H1 (cell line): ENCODE results near the gene MATN1. TPM values are rescaled to one million over a fixed set of nuclear protein-coding genes. Genes with fewer than 3 reads are reported as not detected.

Experiments used
- GABPA ChIP-seq: IDR thresholded peaks from 2 replicates; pipeline ENCODE4 v1.6.1; 2011; ENCODE audit warnings: mild to moderate bottlenecking, low read length, moderate library complexity, borderline replicate concordance; ENCODE audit not compliant: insufficient read depth
- HDAC6 ChIP-seq: IDR thresholded peaks from one replicate; pipeline ENCODE4 v1.7.1; 2012; ENCODE audit warnings: low read depth, mild to moderate bottlenecking, inconsistent platforms, low read length, moderate library complexity
- KDM1A ChIP-seq: fragments of 200-600, 300-600 bp; sonication (generic); IDR thresholded peaks from 2 replicates; pipeline ENCODE4 v1.7.1; 2016; ENCODE audit warnings: mild to moderate bottlenecking, low read length, borderline replicate concordance
- PHF8 ChIP-seq: fragments of 200-600 bp; sonication (generic); conservative IDR thresholded peaks from 2 replicates; pipeline ENCODE4 v1.7.1; 2012; ENCODE audit warnings: low read depth, mild to moderate bottlenecking, inconsistent platforms, low read length, moderate library complexity
- RBBP5 ChIP-seq: IDR thresholded peaks from 2 replicates; pipeline ENCODE4 v1.7.1; 2012; ENCODE audit warnings: low read depth, mild to moderate bottlenecking, inconsistent platforms, low read length, moderate library complexity, borderline replicate concordance
- RNF2 ChIP-seq: fragments of 200-900, 300-1000 bp; sonication (generic); IDR thresholded peaks from 2 replicates; pipeline ENCODE4 v1.7.1; 2016; ENCODE audit warnings: borderline replicate concordance, low read depth, mild to moderate bottlenecking, antibody characterized with exemption, low read length; ENCODE audit not compliant: poor library complexity, severe bottlenecking; ENCODE audit errors: missing control alignments
- polyA plus RNA-seq, 7 experiments: library from polyadenylated mRNA; depleted of rRNA in 3 of 7; stranded (reverse) in 5 of 7; unstranded in 2 of 7; fragments of >200 nt in 5 of 7; fragments of 200-250 nt in 2 of 7; gene quantifications; 1 replicate in 5 of 7; 2 replicates in 1 of 7; 4 replicates in 1 of 7; pipeline versions ENCODE4 v1.2.1 to v1.2.3, GENCODE V29; 2011 to 2013; ENCODE audit warnings: missing spikeins in 2 of 7, mixed read lengths in 2 of 7
- total RNA-seq: library from RNA; stranded (reverse); fragmentation: NEBNext Ultra II Directional; extraction: Animal tissue kit (Norgen Biotek cat#: 25700); gene quantifications from 2 replicates; pipeline ENCODE4 v1.2.1, GENCODE V29; 2021
- TF ChIP-seq, protein P1 (sequence below): fragments of 300-600 bp; sonication (generic); IDR thresholded peaks from 2 replicates; pipeline ENCODE4 v1.7.1; 2012; ENCODE audit warnings: low read length, moderate library complexity, mild to moderate bottlenecking, inconsistent platforms; ENCODE audit not compliant: insufficient replicate concordance

MATN1 gene
- total and polyA plus RNA-seq, 2 of the 8 experiments (the other 6 are each of a cell fraction or from before 2014, with no cell fraction given) = 0.12 to 0.28 TPM

DNA sequence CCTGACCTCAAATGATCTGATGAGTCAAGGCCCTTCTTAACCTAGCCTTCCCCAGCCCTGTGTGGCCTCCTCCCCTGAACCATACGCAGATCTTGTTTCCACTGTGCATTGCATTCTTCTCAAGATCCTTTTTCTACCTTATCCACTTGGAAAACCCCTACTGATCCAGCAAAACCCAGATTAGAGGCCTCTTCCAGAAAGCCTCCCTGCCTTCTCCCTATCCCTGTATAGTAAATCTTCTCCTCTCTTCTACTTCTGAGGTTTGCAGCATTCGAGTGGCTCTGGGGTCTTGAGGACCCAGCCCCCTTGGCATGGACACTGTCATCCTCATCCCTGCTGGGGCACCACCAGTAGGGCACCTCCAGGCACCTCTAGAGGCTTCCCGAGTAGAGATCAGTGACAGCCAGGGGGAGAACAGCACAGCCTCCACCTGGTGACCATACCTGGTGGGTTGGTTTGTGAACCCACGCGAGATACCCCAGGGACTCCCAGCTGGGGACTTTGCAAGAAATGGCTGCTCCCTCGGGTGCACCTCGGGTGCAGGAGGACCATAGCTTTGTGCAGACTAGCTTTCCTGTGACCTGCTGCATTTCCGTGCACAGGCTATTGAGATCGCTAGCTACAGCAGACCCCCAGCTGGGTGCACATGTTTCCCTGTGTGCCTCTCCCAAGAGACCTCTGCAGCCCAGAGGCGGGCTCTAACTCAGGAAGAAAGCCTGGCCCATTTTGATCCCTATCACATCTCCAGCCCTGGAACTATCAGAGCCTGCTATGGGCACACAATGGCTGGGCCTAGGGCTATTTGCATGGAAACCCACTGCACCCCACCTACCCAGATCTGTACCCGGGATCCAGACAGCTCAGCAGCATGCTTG is 34.2 kb downstream of the MATN1 start (continued):
- TF ChIP-seq, protein P1, sequence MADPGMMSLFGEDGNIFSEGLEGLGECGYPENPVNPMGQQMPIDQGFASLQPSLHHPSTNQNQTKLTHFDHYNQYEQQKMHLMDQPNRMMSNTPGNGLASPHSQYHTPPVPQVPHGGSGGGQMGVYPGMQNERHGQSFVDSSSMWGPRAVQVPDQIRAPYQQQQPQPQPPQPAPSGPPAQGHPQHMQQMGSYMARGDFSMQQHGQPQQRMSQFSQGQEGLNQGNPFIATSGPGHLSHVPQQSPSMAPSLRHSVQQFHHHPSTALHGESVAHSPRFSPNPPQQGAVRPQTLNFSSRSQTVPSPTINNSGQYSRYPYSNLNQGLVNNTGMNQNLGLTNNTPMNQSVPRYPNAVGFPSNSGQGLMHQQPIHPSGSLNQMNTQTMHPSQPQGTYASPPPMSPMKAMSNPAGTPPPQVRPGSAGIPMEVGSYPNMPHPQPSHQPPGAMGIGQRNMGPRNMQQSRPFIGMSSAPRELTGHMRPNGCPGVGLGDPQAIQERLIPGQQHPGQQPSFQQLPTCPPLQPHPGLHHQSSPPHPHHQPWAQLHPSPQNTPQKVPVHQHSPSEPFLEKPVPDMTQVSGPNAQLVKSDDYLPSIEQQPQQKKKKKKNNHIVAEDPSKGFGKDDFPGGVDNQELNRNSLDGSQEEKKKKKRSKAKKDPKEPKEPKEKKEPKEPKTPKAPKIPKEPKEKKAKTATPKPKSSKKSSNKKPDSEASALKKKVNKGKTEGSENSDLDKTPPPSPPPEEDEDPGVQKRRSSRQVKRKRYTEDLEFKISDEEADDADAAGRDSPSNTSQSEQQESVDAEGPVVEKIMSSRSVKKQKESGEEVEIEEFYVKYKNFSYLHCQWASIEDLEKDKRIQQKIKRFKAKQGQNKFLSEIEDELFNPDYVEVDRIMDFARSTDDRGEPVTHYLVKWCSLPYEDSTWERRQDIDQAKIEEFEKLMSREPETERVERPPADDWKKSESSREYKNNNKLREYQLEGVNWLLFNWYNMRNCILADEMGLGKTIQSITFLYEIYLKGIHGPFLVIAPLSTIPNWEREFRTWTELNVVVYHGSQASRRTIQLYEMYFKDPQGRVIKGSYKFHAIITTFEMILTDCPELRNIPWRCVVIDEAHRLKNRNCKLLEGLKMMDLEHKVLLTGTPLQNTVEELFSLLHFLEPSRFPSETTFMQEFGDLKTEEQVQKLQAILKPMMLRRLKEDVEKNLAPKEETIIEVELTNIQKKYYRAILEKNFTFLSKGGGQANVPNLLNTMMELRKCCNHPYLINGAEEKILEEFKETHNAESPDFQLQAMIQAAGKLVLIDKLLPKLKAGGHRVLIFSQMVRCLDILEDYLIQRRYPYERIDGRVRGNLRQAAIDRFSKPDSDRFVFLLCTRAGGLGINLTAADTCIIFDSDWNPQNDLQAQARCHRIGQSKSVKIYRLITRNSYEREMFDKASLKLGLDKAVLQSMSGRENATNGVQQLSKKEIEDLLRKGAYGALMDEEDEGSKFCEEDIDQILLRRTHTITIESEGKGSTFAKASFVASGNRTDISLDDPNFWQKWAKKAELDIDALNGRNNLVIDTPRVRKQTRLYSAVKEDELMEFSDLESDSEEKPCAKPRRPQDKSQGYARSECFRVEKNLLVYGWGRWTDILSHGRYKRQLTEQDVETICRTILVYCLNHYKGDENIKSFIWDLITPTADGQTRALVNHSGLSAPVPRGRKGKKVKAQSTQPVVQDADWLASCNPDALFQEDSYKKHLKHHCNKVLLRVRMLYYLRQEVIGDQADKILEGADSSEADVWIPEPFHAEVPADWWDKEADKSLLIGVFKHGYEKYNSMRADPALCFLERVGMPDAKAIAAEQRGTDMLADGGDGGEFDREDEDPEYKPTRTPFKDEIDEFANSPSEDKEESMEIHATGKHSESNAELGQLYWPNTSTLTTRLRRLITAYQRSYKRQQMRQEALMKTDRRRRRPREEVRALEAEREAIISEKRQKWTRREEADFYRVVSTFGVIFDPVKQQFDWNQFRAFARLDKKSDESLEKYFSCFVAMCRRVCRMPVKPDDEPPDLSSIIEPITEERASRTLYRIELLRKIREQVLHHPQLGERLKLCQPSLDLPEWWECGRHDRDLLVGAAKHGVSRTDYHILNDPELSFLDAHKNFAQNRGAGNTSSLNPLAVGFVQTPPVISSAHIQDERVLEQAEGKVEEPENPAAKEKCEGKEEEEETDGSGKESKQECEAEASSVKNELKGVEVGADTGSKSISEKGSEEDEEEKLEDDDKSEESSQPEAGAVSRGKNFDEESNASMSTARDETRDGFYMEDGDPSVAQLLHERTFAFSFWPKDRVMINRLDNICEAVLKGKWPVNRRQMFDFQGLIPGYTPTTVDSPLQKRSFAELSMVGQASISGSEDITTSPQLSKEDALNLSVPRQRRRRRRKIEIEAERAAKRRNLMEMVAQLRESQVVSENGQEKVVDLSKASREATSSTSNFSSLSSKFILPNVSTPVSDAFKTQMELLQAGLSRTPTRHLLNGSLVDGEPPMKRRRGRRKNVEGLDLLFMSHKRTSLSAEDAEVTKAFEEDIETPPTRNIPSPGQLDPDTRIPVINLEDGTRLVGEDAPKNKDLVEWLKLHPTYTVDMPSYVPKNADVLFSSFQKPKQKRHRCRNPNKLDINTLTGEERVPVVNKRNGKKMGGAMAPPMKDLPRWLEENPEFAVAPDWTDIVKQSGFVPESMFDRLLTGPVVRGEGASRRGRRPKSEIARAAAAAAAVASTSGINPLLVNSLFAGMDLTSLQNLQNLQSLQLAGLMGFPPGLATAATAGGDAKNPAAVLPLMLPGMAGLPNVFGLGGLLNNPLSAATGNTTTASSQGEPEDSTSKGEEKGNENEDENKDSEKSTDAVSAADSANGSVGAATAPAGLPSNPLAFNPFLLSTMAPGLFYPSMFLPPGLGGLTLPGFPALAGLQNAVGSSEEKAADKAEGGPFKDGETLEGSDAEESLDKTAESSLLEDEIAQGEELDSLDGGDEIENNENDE = no peak
- TF ChIP-seq HDAC6 = no peak
- no peak for TF ChIP-seq GABPA
- TF ChIP-seq KDM1A = no peak
- no peak for TF ChIP-seq RBBP5
- TF ChIP-seq RNF2 = no peak
- no peak for TF ChIP-seq PHF8
- TF ChIP-seq, all 59 proteins: peak for 0
